Urinary bladder (tissue), 4 donors: ENCODE data around the gene KIF2B. TPM values are rescaled to one million over a fixed set of nuclear protein-coding genes. Genes with fewer than 3 reads are reported as not detected.
"Not testable (repeated sequence)": the region's sequence is repeated elsewhere in the genome, so short reads cannot be mapped to it uniquely, and the experiment has no call there.

Experiments
- DNase-seq: peaks from one replicate; pipeline ENCODE4 v3.0.0-alpha.2; 2015; ENCODE audit errors: extremely low spot score
- H3K27ac ChIP-seq: one replicate; pipeline ENCODE4 v1.5.1; 2013; ENCODE audit warnings: low read depth, mild to moderate bottlenecking, moderate library complexity
- H3K36me3 ChIP-seq: one replicate; pipeline ENCODE4 v1.6.1; 2013; ENCODE audit warnings: mild to moderate bottlenecking, moderate library complexity; ENCODE audit not compliant: insufficient read depth
- H3K4me1 ChIP-seq: one replicate; pipeline ENCODE4 v1.6.1; 2013; ENCODE audit warnings: mild to moderate bottlenecking, moderate library complexity; ENCODE audit not compliant: insufficient read depth
- H3K4me3 ChIP-seq: one replicate; pipeline ENCODE4 v1.5.1; 2013; ENCODE audit warnings: low read depth, low read length
- WGBS: extraction: QIAGEN DNeasy Blood & Tissue Kit; methylation state at CpG from one replicate; pipeline ENCODE4 v1.1.7; 2013; 5-methylcytosine and 5-hydroxymethylcytosine counted together
- polyA plus RNA-seq: library from polyadenylated mRNA; stranded (reverse); fragments of 200-250 nt; gene quantifications from one replicate; pipeline ENCODE4 v1.2.3, GENCODE V29; 2013
- total RNA-seq: library from RNA; depleted of rRNA; stranded (reverse); fragments of >200 nt; gene quantifications from one replicate; pipeline ENCODE4 v1.2.3, GENCODE V29; 2014
- donor health status: healthy with polysubstance abuse.
- donor health status: healthy.

KIF2B gene
- total and polyA plus RNA-seq, 2 donors, result not detected

- DNase-seq, result no peak
- Histone ChIP-seq H3K27ac (no peak overlapping the region), H3K4me3 (no peak overlapping the region), H3K36me3 (no peaks in the 10 kb centered on the region), H3K4me1 (no peaks in the 10 kb centered on the region)
- WGBS, result 97% methylated on average over 32 of the region's 32 CpGs
Measured at GRCh38 chr17:53823341-53824050, 769 bp downstream of the KIF2B start.

- not testable (repeated sequence) for H3K4me1 ChIP-seq, H3K4me3 ChIP-seq, H3K36me3 ChIP-seq, DNase-seq, H3K27ac ChIP-seq
- WGBS, result 92% methylated on average over 8 of the region's 8 CpGs
Measured at GRCh38 chr17:53834771-53835170, 12.0 kb downstream of the KIF2B start.

- H3K4me1 ChIP-seq, result no peaks in the 10 kb centered on the region
- no peaks in the 10 kb centered on the region for H3K36me3 ChIP-seq
- no peak overlapping the region for H3K4me3 ChIP-seq
- H3K27ac ChIP-seq, result no peak overlapping the region
- no peak for DNase-seq
Measured at GRCh38 chr17:53837131-53837530, 14.4 kb downstream of the KIF2B start.

GRCh38 chr17:53844491-53845107, 21.9 kb downstream of the KIF2B start:
- H3K4me1 ChIP-seq, result no peaks in the 10 kb centered on the region
- H3K27ac ChIP-seq, result no peak overlapping the region
- no peaks in the 10 kb centered on the region for H3K36me3 ChIP-seq
- WGBS, result 91% methylated on average over 5 of the region's 5 CpGs
- no peak for DNase-seq
- H3K4me3 ChIP-seq, result no peak overlapping the region

GRCh38 chr17:53871128-53871527, 48.4 kb downstream of the KIF2B start:
- H3K4me3 ChIP-seq, H3K36me3 ChIP-seq, H3K4me1 ChIP-seq, H3K27ac ChIP-seq, DNase-seq: not testable (repeated sequence)
- 85% methylated on average over 5 of the region's 5 CpGs for WGBS
